ENCODE data around the gene BMPER. TPM values are rescaled to one million over a fixed set of nuclear protein-coding genes. Genes with fewer than 3 reads are reported as not detected.

Gene BMPER
- total and polyA plus RNA-seq, 10 of the 15 experiments (the other 5 are each of a cell fraction or from before 2014, with no cell fraction given) = 0.02 to 0.08 TPM; not detected in 8

GRCh38 chr7:33946094-33946699, 40.9 kb downstream of the BMPER start (continued):
- TF ChIP-seq MLLT1 (IDR thresholded peaks at IDR 0.05) (no peak), HDGF (IDR thresholded peaks at IDR 0.05) (no peak)

GRCh38 chr7:33950047-33950714, 44.8 kb downstream of the BMPER start:
- ChIA-PET RAD21 (ENCODE audit: unreplicated experiment) (no interaction called here), POLR2A (no interaction called here), CTCF (interaction anchor here (0.7 to 1.9 kb wide), 3 partner anchors 10 to 59 kb away, joined by 3 to 10 read pairs (median 3); no protein-coding TSS in a partner anchor), SMC1A (ENCODE audit: uncharacterized antibody, unreplicated experiment) (interaction anchor here (0.6 to 1.7 kb wide), 3 partner anchors 12 to 16 kb away, joined by 3 read pairs; no protein-coding TSS in a partner anchor)
- no TSS peak for BruUV-seq (replicated peaks)
- H3K4me2 ChIP-seq (ENCODE audit: control insufficient read depth, insufficient read depth) = no peak overlapping the region
- no peaks in the 10 kb centered on the region for H3K4me1 ChIP-seq (ENCODE audit: control insufficient read depth, insufficient read depth, low read length)
- H4K20me1 ChIP-seq (ENCODE audit: control insufficient read depth, insufficient read depth) = no peaks in the 10 kb centered on the region
- H3K79me2 ChIP-seq (ENCODE audit: control insufficient read depth, insufficient read depth, low read length) = no peaks in the 10 kb centered on the region
- no peak overlapping the region for H2AFZ ChIP-seq (ENCODE audit: control insufficient read depth, low read depth, low read length)
- no peak overlapping the region for H3K4me3 ChIP-seq
- H3K27me3 ChIP-seq (replicated peaks in 1 of 2; ENCODE audit: control insufficient read depth in 2 of 2, insufficient read depth in 2 of 2, low read length in 1 of 2) = no peaks in the 10 kb centered on the region
- intact Hi-C loops (cut with micrococcal nuclease; ENCODE audit: unreplicated experiment) (no loop called here), in situ Hi-C loops (cut with MboI) (no loop called here)
- WGBS (ENCODE audit: insufficient coverage, insufficient replicate concordance, low lambda C conversion rate, missing lambda C conversion rate) = 33% methylated on average over 5 of the region's 5 CpGs
- no peaks in the 10 kb centered on the region for H3K36me3 ChIP-seq (ENCODE audit: control insufficient read depth in 2 of 2, insufficient read depth in 2 of 2, low read length in 1 of 2)
- ATAC-seq = no peak; the same call in 2 of the 3 replicates
- TF ChIP-seq IRF4 (IDR thresholded peaks at IDR 0.05; ENCODE audit: low read depth, low read length) (no peak), SP1 (IDR thresholded peaks at IDR 0.05; ENCODE audit: low read depth, low read length) (no peak), SIX5 (IDR thresholded peaks at IDR 0.05; ENCODE audit: low read depth, low read length, severe bottlenecking) (no peak), YBX1 (IDR thresholded peaks at IDR 0.05) (no peak), JUND (IDR thresholded peaks at IDR 0.05; ENCODE audit: low read depth, low read length) (no peak), FOS (IDR thresholded peaks at IDR 0.05; ENCODE audit: borderline replicate concordance, extremely low read depth, insufficient read length) (no peak), CHD2 (IDR thresholded peaks at IDR 0.05; ENCODE audit: borderline replicate concordance, low read depth, low read length) (no peak), EP300 (IDR thresholded peaks at IDR 0.05; ENCODE audit: borderline replicate concordance in 1 of 2, control insufficient read depth in 1 of 2, low read depth in 2 of 2, low read length in 2 of 2) (no peak), PML (IDR thresholded peaks at IDR 0.05; ENCODE audit: low read length) (no peak), HSF1 (IDR thresholded peaks at IDR 0.05; ENCODE audit: low read depth, low read length) (no peak), ZNF687 (IDR thresholded peaks at IDR 0.05) (no peak)
- no peak overlapping the region for H3K27ac ChIP-seq (ENCODE audit: control insufficient read depth, insufficient read depth)
- H3K9me3 ChIP-seq (replicated peaks; ENCODE audit: control insufficient read depth, insufficient read depth, low read length) = no peaks in the 10 kb centered on the region; the same call in 2 of the 3 replicates
- no peak overlapping the region for H3K9ac ChIP-seq (ENCODE audit: control insufficient read depth, insufficient read depth, low read length)
- FAIRE-seq = no peak
- no peak for DNase-seq (ENCODE audit: low read depth, low spot score)
